Measurements from ENCODE around the gene ANKDD1A.

Gene ANKDD1A

DNA sequence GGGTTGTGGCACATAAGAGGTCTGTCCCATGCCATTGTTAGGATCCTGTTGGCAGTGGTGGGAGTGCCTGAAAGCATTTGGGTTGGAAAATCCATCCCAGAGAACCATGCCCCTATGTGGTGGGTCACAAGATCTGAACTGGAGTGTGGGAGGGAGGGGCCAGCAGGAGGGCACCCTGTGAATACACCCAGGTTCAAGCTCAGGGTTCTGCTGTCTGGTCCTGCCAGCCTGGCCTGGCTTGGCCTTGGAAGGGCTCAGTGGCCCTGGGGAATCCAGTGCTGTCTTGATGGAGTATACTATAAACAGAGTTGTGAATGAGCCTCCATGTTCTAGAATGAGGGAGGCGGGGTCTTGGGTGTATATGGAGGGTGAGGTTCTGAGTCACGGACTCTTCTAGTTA is 11.8 kb downstream of the ANKDD1A start:
- no peak for DNase-seq (ENCODE audit: low read depth in 1 of 2, low spot score in 1 of 2)

DNA sequence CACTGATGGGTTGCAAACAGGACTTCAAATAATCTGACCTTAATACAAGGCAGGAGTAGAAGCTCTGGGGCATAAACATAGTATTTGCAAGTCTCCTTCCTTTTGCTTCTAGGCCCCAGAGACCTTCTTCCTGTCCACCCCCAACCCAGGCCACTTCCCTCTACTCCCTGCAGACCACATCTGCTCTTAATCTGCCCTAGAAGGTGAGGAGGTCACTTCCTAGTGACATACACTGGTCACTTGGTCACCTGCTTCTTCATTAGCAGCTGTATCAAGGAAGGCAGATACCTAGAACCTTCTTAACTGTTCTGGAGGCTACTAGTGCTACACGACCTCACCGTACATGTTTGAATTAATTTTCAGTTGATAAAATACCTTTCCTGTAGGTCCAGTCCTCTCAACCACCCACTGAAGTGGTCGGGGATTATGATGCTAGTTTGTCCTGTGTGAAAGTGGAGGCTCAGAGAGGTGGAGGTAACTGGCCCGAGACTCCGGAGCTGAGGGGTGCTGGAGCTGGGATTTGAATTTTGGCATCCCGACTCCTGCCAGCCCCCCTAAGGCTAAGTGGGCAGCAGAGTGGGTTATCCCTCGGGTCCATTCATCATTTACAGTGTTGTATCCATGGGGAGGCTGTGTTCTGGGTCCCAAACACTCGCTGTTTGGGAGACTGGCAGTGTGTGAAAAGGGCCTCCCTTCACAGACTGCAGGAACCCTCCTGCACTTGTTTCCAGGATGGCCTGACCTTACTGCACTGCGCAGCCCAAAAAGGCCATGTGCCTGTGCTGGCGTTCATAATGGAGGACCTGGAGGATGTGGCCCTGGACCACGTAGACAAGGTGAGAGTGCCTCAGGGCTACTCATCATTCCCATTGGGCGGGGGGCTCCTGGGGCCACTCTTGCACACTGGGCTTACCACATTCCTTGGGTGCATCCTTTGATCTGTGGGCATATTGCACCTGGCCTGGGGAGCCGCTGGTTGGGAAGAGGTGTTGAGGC is 13.9 kb downstream of the ANKDD1A start:
- DNase-seq (ENCODE audit: low read depth in 1 of 2, low spot score in 1 of 2): no peak

DNA sequence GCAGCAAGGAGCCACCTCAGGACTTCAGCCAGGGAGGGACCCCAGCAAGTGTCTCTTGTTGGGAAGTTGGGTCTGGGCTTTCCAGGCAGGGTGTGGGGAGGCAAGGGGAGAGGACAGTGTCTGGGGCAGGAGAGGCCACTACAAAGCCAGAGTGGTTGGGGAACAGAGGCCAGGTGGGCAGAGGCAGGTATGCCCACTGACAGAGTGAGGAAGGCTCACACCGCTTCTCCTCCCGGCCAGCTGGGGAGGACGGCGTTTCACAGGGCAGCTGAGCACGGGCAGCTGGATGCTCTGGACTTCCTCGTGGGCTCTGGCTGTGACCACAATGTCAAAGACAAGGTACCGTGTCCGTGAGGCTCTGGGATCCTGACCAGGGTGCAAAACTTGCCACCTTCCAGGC is 15.0 kb downstream of the ANKDD1A start:
- no peak for DNase-seq (ENCODE audit: low read depth in 1 of 2, low spot score in 1 of 2)

DNA sequence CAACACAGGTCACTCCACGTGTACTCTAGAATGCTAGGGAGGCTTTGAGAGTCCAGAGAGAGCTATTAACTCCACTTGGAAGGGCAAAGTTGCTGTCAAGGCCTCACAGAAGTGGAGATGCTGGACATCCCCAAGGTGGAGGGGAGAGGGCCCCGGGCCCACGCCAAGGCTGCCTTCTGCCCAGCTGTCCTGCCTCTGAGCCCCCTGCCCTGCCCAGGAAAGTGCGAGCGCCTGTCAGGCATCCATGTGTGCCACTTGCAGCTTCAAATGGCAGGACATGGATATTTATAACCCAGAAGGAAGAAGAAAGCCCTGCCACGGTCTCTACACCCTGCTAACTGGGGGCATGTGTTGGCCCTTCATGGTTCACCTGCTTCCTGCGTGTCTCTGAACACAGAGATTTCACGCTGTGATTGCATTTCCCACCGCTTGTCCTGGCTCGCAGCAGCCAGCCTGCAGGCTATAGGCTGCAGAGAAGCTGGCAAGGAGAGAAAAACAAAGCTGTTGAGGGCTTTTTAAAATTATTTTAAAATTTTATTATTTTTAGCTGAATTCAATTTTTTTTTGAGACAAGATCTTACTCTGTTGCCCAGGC is 17.0 kb downstream of the ANKDD1A start:
- DNase-seq (ENCODE audit: low read depth in 1 of 2, low spot score in 1 of 2): no peak

DNA sequence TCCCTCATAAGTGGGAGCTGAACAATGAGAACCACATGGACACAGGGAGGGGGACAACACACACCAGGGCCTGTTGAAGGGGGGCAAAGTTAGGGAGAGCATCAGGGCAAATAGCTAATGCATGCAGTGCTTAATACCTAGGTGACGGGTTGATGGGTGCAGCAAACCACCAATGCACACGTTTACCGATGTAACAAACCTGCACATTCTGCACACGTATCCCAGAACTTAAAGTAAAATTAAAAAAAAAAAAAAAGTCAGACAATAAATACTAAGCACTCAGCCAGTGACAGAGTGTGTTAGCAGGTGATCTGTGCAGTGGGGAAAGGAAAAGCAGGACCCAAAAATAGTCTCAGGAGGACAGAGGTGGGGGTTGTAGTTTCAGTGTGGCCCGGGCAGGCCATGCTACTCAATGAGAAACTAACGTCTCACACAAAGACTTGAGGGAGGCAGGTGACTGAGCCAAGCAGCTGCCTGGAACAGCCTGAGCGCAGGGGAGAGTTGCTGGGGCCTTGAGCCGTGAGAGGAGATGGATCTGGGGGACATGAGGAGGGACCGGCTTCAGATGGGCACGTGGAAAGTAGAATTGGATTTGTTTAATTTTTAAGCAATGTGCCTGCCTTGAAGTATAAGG is 18.4 kb downstream of the ANKDD1A start:
- no peak for DNase-seq (ENCODE audit: low read depth in 1 of 2, low spot score in 1 of 2)

DNA sequence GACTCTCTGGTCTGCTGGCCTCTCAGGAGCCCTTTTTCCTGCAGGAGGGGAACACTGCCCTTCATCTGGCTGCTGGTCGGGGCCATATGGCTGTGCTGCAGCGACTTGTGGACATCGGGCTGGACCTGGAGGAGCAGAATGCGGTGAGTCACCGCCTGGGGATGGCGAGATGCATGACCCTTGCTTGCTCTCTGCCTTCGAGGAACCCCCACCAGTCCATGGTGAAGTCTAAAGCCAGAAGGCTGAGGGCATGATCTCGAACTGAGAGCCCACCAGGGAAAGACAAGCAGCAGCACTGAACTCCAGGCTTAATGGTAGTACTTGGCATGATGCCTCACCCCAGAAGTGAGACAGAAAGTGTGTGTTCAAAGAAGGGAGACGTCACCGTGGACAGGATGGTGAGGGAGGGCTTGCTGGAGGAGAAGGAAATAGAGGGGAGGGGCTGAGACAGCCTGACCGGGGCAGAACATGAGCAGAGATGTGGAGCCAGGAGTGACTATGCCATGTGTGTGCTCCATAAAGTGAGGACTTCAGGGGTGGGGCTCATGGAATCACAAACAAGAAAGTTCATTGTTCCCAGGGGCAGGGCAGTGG is 19.2 kb downstream of the ANKDD1A start:
- DNase-seq (ENCODE audit: low read depth in 1 of 2, low spot score in 1 of 2): no peak

DNA sequence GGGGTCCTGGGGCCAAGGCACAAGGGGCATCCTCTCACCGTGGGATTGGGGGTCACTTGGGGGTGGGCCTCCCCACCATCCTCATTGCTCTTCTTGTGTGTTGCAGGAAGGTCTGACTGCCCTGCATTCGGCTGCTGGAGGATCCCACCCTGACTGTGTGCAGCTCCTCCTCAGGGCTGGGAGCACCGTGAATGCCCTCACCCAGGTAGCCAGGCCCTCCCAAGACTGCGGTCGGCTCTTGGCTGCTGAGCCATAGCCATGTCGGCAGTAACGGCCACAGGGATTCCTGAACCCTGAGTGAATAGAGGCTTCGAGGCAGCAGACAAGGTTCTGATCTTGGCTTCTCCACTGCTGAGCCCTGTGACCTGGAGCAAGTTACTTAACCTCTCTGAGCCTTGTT is 19.7 kb downstream of the ANKDD1A start:
- no peak for DNase-seq (ENCODE audit: low read depth in 1 of 2, low spot score in 1 of 2)

DNA sequence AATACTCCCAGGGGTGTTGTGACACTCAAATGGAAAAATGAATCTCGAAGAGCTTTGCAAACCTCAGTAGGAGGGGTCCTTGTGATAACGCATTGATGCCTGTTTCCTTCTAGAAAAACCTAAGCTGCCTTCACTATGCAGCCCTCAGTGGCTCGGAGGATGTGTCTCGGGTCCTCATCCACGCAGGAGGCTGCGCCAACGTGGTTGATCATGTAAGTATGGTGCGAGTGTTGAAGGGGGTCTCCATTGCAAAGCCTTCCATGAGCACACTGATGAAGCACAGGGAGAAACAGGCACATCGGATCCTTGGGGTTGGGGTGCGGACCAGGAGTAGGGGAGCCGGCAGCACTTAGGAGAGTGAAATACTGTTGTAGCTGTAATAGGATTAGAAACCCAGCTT is 22.3 kb downstream of the ANKDD1A start:
- DNase-seq (ENCODE audit: low read depth in 1 of 2, low spot score in 1 of 2): no peak

DNA sequence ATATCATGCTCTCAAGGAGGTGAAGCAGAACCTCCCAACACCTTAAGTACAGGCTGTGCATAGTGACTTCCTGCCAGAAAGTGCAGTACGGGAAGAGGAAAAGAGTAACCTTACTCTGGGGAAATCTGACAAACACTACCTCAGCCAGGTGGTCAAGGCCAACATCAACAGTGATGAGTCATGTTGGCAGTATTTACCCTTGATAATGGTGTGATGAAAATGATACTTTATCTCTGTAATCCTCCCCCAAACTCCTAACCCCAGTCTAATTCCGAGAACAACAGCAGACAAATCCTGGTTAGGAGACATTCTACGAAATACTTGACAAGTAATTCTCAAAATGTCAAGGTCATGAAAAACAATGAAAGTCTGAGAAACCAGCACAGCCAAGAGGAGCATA is 26.5 kb downstream of the ANKDD1A start:
- no peak for DNase-seq (ENCODE audit: low read depth in 1 of 2, low spot score in 1 of 2)

DNA sequence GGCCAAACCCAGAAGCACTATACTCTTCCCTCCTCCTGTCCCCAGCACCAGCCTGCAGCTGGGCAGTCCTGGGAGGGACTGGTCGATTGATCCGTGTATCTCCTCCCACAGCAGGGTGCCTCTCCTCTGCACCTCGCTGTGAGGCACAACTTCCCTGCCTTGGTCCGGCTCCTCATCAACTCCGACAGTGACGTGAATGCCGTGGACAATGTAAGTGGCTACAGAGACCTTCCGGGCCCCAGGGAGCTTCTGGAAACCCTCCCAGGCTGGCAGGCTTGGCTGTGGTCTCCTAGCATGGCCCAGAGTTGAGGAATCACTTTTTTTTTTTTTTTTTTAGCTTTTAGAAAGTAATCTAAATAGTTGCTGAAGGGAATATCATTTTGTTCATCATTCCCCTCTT is 30.7 kb downstream of the ANKDD1A start:
- no peak for DNase-seq (ENCODE audit: low read depth in 1 of 2, low spot score in 1 of 2)

DNA sequence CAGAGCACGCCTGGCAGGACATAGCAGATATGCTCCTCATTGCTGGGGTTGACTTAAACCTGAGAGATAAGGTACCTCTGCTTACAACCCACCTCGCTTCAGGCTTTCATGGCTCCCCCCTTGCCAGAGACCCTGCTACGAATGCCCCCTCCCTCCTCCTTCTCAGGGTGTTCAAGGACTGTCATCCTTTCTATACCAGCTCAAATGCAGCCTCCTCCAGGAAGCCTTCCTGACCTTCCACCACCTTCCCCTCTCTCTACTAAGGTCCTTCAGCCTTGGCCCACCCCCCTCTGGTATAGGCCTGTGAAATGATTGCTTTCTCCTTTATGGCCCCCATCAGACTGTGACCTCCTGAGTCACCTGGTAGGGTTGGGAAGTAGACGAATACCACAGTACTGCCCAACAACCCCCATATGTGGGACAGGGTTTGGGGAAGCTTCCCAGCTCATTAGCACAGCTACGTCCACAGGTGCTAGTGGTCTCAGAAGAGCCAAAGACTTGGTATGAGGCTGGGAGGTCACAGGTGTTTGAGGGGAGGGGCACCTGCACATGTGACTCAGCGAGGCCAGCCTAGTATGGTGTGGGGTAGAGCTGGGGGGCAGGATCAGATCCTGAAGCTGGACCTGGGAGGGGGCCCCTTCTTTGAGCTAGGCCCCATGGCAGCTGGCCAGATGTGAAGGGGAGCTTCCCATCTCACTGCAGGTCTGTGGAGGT is 32.0 kb downstream of the ANKDD1A start:
- no peak for DNase-seq (ENCODE audit: low read depth in 1 of 2, low spot score in 1 of 2)

DNA sequence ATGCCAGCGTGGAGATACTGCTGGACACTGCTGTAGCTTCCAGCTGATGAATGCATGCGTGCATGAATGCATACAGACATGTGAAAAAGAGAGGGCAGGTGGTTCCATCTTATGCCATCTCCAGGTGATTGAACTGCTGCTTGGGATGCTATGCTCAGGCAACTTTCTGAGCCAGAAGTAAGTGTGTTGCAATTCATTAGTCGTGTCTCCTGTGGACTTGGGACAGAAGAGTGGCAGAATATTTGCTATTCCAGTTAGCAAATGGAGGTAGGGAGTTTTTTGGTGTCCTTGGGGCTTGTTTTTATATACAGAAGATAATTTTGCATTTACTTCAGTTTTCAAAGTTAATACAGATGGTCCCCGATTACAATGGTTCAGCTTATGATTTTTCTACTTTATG is 33.3 kb downstream of the ANKDD1A start:
- DNase-seq (ENCODE audit: low read depth in 1 of 2, low spot score in 1 of 2): no peak

DNA sequence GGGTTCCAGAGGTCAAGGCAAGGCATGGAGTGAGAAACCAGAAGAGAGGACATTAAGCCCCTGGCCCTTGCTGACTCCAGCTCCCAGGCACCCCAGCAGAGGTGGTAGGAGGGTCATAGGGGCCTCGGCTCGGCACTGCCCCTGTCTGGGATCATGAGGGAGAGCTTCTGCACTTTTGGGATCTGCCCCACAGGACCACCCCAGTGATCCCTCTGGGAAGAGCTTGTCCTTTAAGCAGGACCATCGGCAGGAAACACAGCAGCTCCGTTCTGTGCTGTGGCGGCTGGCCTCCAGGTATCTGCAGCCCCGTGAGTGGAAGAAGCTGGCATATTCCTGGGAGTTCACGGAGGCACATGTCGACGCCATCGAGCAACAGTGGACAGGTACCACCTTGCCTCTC is 35.5 kb downstream of the ANKDD1A start:
- DNase-seq (ENCODE audit: low read depth in 1 of 2, low spot score in 1 of 2): no peak

DNA sequence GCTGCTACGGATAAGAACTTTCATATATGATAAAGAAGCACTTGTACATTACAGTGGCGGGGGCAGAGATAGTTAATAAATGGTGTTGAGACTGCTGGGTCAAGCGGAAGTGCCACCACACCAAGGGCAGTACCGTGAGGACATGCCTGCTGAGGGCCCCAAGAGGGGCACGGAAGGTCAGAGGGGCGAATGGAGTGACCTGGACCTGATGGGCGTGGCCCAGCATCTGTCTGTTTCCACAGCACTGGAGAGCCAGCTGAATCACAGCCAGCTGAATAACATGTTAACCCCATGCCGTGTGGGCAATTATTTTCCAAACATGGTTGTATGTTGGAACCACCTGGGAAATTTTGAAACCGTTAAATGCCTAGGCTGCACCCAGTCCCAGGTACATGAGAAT is 37.2 kb downstream of the ANKDD1A start:
- no peak for DNase-seq (ENCODE audit: low read depth in 1 of 2, low spot score in 1 of 2)

DNA sequence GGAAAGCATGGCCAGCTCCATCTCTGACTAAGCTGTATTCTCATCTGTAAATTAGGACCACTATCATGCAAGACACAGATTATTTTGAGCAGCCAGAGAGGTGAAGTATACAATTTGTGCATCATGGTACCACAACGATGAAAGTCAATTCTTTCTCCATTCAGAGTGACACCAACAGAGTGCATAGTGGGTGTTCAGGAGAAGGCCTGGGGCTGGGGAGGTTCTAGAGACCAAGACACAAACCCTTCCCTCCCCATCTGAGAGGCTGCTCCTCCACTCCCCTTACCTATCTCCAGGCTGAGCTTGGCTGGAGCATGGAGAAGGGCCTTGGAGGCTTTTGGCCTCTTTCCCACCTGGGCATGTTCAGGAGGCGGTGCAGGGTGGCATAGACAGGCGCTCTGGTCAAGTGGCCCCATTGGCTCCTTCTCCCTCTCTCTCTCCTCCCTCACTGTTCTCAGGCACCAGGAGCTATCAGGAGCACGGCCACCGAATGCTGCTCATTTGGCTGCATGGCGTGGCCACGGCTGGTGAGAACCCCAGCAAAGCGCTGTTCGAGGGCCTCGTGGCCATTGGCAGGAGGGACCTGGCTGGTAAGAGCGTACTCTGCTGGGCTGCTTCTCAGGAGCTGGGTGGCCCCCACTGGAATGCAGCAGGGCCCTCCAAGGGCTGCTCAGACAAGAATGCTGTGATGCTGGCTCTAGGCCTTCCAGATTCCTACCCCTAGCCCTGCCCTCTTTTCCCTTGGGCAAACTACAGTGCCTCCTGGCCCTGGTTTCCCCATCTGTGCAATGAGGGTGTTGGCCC is 37.9 kb downstream of the ANKDD1A start:
- DNase-seq (ENCODE audit: low read depth in 1 of 2, low spot score in 1 of 2): no peak

DNA sequence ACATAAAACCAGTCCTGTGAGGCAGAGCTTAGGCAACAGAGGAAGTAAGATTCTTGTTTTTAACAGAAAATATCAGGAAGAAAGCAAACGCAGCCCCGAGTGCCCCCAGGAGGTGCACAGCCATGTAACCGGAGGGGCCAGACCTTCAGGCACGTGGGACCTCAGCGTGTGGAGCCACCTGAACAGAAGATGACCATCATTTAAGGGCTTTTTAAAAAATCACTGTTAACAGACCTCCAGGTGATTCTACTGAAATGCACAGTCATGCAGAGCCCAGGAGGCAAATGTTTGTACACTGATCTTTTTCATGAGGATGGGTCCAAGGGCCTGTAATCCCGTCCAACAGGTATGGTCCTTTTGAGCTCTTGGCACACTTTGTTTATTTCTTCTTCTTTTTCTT is 39.2 kb downstream of the ANKDD1A start:
- DNase-seq (ENCODE audit: low read depth in 1 of 2, low spot score in 1 of 2): no peak

DNA sequence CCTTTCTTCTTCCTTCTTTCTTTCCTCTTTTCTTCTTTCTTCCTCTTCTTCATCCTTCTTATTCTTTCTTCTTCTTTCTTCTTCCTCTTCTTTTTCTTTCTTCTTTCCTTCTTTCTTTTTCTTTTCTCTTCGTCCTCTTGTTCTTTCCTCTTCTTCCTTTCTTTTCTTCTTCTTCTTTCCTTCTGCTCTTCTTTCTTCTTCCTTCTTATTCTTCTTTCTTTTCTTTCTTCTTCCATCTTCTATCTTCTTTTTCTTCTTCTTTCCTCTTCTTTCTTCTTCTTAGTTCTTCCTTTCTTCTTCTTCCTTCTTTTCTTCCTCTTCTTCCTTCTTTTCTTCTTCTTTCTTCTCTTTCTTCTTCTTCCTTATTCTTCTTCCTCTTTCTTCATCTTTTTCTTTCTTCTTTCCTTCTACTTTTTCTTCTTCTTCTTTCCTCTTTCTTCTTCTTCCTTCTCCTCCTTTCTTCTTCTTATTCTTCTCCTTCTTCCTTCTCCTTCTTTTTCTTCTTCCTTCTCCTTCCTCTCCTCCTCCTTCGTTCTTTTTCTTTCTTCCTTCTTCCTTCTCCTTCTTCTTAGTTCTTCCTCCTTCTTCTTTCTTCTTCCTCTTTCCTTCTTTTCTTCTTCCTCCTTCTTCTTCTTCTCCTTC is 40.2 kb downstream of the ANKDD1A start:
- DNase-seq (ENCODE audit: low read depth in 1 of 2, low spot score in 1 of 2): no peak

DNA sequence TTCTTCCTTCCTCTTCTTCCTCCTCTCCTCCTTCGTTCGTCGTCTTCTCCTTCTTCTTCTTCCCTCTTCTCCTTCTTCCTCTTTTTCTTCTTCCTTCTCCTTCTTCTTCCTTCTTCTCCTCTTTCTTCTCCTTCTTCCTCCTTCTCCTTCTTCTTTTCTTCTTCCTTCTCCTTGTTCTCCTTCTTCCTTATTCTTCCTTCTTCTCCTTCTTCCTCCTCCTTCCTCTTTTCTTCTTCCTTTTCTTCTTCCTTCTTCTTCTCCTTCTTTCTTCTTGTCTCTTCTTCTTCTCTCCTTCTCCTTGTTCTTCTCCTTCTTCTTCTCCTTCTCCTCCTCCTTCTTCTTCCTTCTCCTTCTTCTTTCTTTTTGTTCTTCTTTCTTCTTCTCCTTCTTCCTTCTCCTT is 42.7 kb downstream of the ANKDD1A start:
- no peak for DNase-seq (ENCODE audit: low read depth in 1 of 2, low spot score in 1 of 2)

DNA sequence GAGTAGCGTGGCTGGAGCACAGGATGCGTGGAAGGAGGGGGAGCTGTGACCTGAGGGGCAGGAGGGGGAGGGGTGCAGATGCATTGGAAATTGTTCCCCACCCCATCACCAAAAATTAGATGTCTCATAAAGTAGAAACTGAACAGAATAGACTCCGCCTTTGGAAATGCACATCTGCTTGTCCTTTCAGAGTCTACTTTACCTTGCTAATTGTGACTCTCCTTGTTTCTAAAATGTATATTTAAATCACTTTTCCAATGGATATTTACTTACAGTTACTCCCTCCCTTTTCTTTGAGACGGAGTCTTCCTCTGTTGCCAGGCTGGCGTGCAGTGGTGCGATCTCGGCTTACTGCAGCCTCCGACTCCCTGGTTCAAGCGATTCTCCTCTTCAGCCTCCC is 47.4 kb downstream of the ANKDD1A start:
- DNase-seq (ENCODE audit: low read depth in 1 of 2, low spot score in 1 of 2): no peak

DNA sequence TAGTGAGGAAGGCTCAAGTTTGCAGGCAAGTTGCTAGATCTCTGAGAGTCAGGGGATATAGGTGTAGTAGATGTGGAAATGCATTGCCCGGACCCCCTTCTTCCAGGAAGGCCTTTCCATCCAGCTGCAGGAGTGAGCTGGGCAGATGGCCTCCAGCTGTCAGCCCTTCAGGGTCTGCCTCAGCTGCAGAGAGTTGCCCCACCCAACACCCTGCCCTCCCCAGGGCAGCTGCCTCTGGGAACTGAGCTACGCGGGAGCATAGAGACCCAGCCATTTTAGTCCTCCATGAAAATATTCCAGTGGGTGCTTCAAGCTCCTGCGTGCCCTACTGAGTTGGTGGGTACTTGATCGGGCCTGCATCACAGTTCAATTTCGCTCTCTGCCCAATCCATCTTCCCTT is 48.5 kb downstream of the ANKDD1A start:
- DNase-seq (ENCODE audit: low read depth in 1 of 2, low spot score in 1 of 2): no peak

Data from activated CD4-positive, alpha-beta T cell treated with anti-CD3 and anti-CD28 coated beads, Interleukin-2, amount 50 U/mL, for 24 hours (primary cell).